H1 (cell line): ENCODE data around the gene HBQ1. TPM values are rescaled to one million over a fixed set of nuclear protein-coding genes. Genes with fewer than 3 reads are reported as not detected.

Experiments used
- CTCF ChIA-PET: fragments of 300-600 bp; sonication (Branson Sonifier 250); formaldehyde crosslinking; loops from one replicate; lab custom pipeline; 2021; ENCODE audit not compliant: partially characterized antibody; lab: Charles Lee
- POLR2A ChIA-PET: fragments of 300-600 bp; sonication (Branson Sonifier 250); formaldehyde crosslinking; loops from one replicate; lab custom pipeline; 2021; ENCODE audit warnings: inconsistent platforms; ENCODE audit not compliant: partially characterized antibody; lab: Charles Lee
- DNase-seq, 2 experiments: peaks; one replicate each; pipeline versions ENCODE4 v3.0.0 to v3.0.0-alpha.2; 2010 to 2022; ENCODE audit warnings: low spot score in 2 of 2, low read depth in 1 of 2, mixed read lengths in 1 of 2
- FAIRE-seq: peaks from 2 replicates; lab custom pipeline; 2011; peaks lifted over from hg19 to GRCh38; lab: Jason Lieb, UNC
- H2AFZ ChIP-seq: 2 replicates; pipeline ENCODE4 v1.8.1; 2012; ENCODE audit warnings: low read length, inconsistent platforms
- H2AK5ac ChIP-seq: 2 replicates; pipeline ENCODE4 v1.6.1; 2013; ENCODE audit warnings: low read depth, low read length
- H2BK120ac ChIP-seq: replicated peaks from 2 replicates; pipeline ENCODE3; 2013; ENCODE audit warnings: low read depth, low read length, inconsistent platforms
- H2BK12ac ChIP-seq: 2 replicates; pipeline ENCODE4 v1.6.1; 2013; ENCODE audit warnings: low read depth, low read length
- H2BK15ac ChIP-seq: 2 replicates; pipeline ENCODE4 v1.6.1; 2013; ENCODE audit warnings: low read length
- H2BK20ac ChIP-seq: 2 replicates; pipeline ENCODE4 v1.6.1; 2013; ENCODE audit warnings: low read length
- H2BK5ac ChIP-seq: 2 replicates; pipeline ENCODE4 v1.6.1; 2013; ENCODE audit warnings: low read depth, low read length
- H3K14ac ChIP-seq: 2 replicates; pipeline ENCODE4 v1.6.1; 2013; ENCODE audit warnings: inconsistent platforms; ENCODE audit not compliant: insufficient read length
- H3K18ac ChIP-seq: 2 replicates; pipeline ENCODE4 v1.6.1; 2013; ENCODE audit warnings: low read length; ENCODE audit errors: extremely low read depth
- H3K23ac ChIP-seq: 2 replicates; pipeline ENCODE4 v1.6.1; 2013; ENCODE audit warnings: inconsistent platforms; ENCODE audit not compliant: insufficient read length
- H3K23me2 ChIP-seq: 2 replicates; pipeline ENCODE4 v1.6.1; 2013; ENCODE audit warnings: low read depth, low read length
- H3K27ac ChIP-seq: 2 replicates; pipeline ENCODE4 v1.6.1; 2011; ENCODE audit warnings: low read depth, low read length, inconsistent platforms
- H3K27me3 ChIP-seq, 4 experiments: replicated peaks in 1 of 4; 1 replicate in 1 of 4; 2 replicates in 3 of 4; pipeline versions ENCODE4 v1.6.1 to v1.8.1; 2011 to 2013; ENCODE audit warnings: low read length in 3 of 4, mild to moderate bottlenecking in 3 of 4, inconsistent platforms in 2 of 4, mixed read lengths in 2 of 4, moderate library complexity in 1 of 4; ENCODE audit not compliant: control insufficient read depth in 3 of 4, insufficient read depth in 3 of 4; ENCODE audit errors: extremely low read depth in 1 of 4
- H3K36me3 ChIP-seq, 4 experiments: 2 replicates each; pipeline versions ENCODE4 v1.6.1 to v1.8.1; 2011 to 2013; ENCODE audit warnings: mild to moderate bottlenecking in 4 of 4, low read length in 3 of 4, moderate library complexity in 2 of 4, control low read depth in 1 of 4, inconsistent platforms in 1 of 4; ENCODE audit not compliant: insufficient read depth in 4 of 4, control insufficient read depth in 2 of 4
- H3K4ac ChIP-seq: replicated peaks from 2 replicates; pipeline ENCODE3; 2013; ENCODE audit warnings: low read length, low read depth, mixed read lengths, inconsistent platforms; ENCODE audit not compliant: insufficient read length
- H3K4me1 ChIP-seq, 4 experiments: replicated peaks in 1 of 4; 1 replicate in 1 of 4; 2 replicates in 3 of 4; pipeline versions ENCODE4 v1.6.1 to v1.8.1; 2011 to 2013; ENCODE audit warnings: low read length in 3 of 4, inconsistent platforms in 2 of 4, mixed read lengths in 1 of 4; ENCODE audit not compliant: insufficient read depth in 4 of 4, control insufficient read depth in 3 of 4
- H3K4me2 ChIP-seq, 2 experiments: 2 replicates each; pipeline versions ENCODE4 v1.6.1 to v1.8.1; 2011 to 2013; ENCODE audit warnings: low read depth in 2 of 2, low read length in 2 of 2, control low read depth in 1 of 2, inconsistent platforms in 1 of 2, mild to moderate bottlenecking in 1 of 2; ENCODE audit not compliant: insufficient read depth in 1 of 2
- H3K4me3 ChIP-seq, 4 experiments: fragments of 200-600, 300-600 bp in 1 of 4; sonication (generic), shearing (Covaris generic), sonication (Bioruptor Twin) in 1 of 4; 2 replicates each; pipeline versions ENCODE4 v1.5.1 to v1.8.1; 2011 to 2016; ENCODE audit warnings: low read length in 4 of 4, low read depth in 3 of 4, control low read depth in 2 of 4, inconsistent platforms in 2 of 4, mild to moderate bottlenecking in 2 of 4, mixed read lengths in 1 of 4, moderate library complexity in 1 of 4; ENCODE audit not compliant: insufficient read depth in 2 of 4; ENCODE audit errors: extremely low read depth in 1 of 4
- H3K56ac ChIP-seq: replicated peaks from 2 replicates; pipeline ENCODE3; 2013; ENCODE audit warnings: low read depth, mild to moderate bottlenecking, mixed read lengths, low read length, inconsistent platforms; ENCODE audit not compliant: insufficient read length
- H3K79me1 ChIP-seq: 2 replicates; pipeline ENCODE4 v1.6.1; 2013; ENCODE audit warnings: low read depth, low read length, control low read depth
- H3K79me2 ChIP-seq, 2 experiments: 2 replicates each; pipeline versions ENCODE4 v1.6.1 to v1.8.1; 2012 to 2013; ENCODE audit warnings: low read length in 2 of 2, mild to moderate bottlenecking in 2 of 2, inconsistent platforms in 1 of 2; ENCODE audit not compliant: insufficient read depth in 2 of 2, control insufficient read depth in 1 of 2
- H3K9ac ChIP-seq, 4 experiments: replicated peaks in 1 of 4; 1 replicate in 1 of 4; 2 replicates in 3 of 4; pipeline versions ENCODE4 v1.6.1 to v1.8.1; 2011 to 2013; ENCODE audit warnings: low read depth in 3 of 4, low read length in 3 of 4, control low read depth in 2 of 4, mild to moderate bottlenecking in 2 of 4, moderate library complexity in 2 of 4, inconsistent platforms in 1 of 4; ENCODE audit errors: extremely low read depth in 1 of 4
- H3K9me3 ChIP-seq, 2 experiments: 2 replicates each; pipeline versions ENCODE4 v1.6.1 to v1.8.1; 2012 to 2013; ENCODE audit warnings: mild to moderate bottlenecking in 2 of 2, moderate library complexity in 2 of 2, control low read depth in 1 of 2, inconsistent platforms in 1 of 2, low read depth in 1 of 2, low read length in 1 of 2, mixed read lengths in 1 of 2; ENCODE audit not compliant: insufficient read depth in 2 of 2
- H4K20me1 ChIP-seq, 2 experiments: replicated peaks in 1 of 2; 2 replicates each; pipeline versions ENCODE3 to v1.8.1; 2011 to 2013; ENCODE audit warnings: inconsistent platforms in 2 of 2, low read length in 2 of 2, mild to moderate bottlenecking in 1 of 2; ENCODE audit not compliant: insufficient read depth in 2 of 2, control insufficient read depth in 1 of 2
- H4K5ac ChIP-seq: 2 replicates; pipeline ENCODE4 v1.6.1; 2013; ENCODE audit warnings: low read length, low read depth, mixed read lengths, inconsistent platforms; ENCODE audit not compliant: insufficient read length
- H4K8ac ChIP-seq: 2 replicates; pipeline ENCODE4 v1.8.0; 2013; ENCODE audit warnings: mild to moderate bottlenecking, moderate library complexity, low read length, inconsistent platforms; ENCODE audit not compliant: insufficient read depth; ENCODE audit errors: extremely low read depth
- H4K91ac ChIP-seq: replicated peaks from 2 replicates; pipeline ENCODE3; 2013; ENCODE audit warnings: low read length, mixed read lengths, inconsistent platforms; ENCODE audit not compliant: insufficient read length
- BCL11A ChIP-seq, 2 experiments: IDR thresholded peaks; one replicate each; pipeline ENCODE4 v1.6.1; 2011; ENCODE audit warnings: low read depth in 2 of 2, low read length in 2 of 2, mild to moderate bottlenecking in 2 of 2
- BRCA1 ChIP-seq: IDR thresholded peaks from 2 replicates; pipeline ENCODE4 v1.6.1; 2012; ENCODE audit warnings: low read depth, low read length, improper control_type of control experiment
- CBX5 ChIP-seq: fragments of 300-800, 300-1000 bp; sonication (generic); IDR thresholded peaks from 2 replicates; pipeline ENCODE4 v1.7.1; 2016; ENCODE audit warnings: antibody characterized with exemption, low read length, low read depth
- CTBP2 ChIP-seq: IDR thresholded peaks from 2 replicates; pipeline ENCODE4 v1.7.0; 2011; ENCODE audit warnings: borderline replicate concordance, mild to moderate bottlenecking, moderate library complexity, mixed read lengths, low read length; ENCODE audit not compliant: insufficient read depth, insufficient read length
- EZH2 ChIP-seq: fragments of 200-600 bp; sonication (generic); IDR thresholded peaks from 2 replicates; pipeline ENCODE4 v1.7.1; 2012; ENCODE audit warnings: low read depth, mild to moderate bottlenecking, moderate library complexity, low read length, inconsistent platforms; ENCODE audit not compliant: severe bottlenecking
- JUND ChIP-seq: IDR thresholded peaks from 2 replicates; pipeline ENCODE4 v1.6.1; 2011; ENCODE audit warnings: mild to moderate bottlenecking, improper control_type of control experiment, low read length
- POLR2A ChIP-seq, 2 experiments: IDR thresholded peaks; 1 replicate in 1 of 2; 2 replicates in 1 of 2; pipeline ENCODE4 v1.6.1; 2011; ENCODE audit warnings: low read depth in 2 of 2, low read length in 2 of 2, mild to moderate bottlenecking in 2 of 2; ENCODE audit errors: control extremely low read depth in 1 of 2
- POU5F1 ChIP-seq: IDR thresholded peaks from 2 replicates; pipeline ENCODE4 v1.6.1; 2011; ENCODE audit warnings: low read depth, mild to moderate bottlenecking, low read length, moderate library complexity
- SP1 ChIP-seq: IDR thresholded peaks from 2 replicates; pipeline ENCODE4 v1.6.1; 2011; ENCODE audit warnings: low read depth, low read length
- SUZ12 ChIP-seq: fragments of 200-600 bp; sonication (generic); IDR thresholded peaks from 2 replicates; pipeline ENCODE4 v1.6.1; 2012; ENCODE audit warnings: mild to moderate bottlenecking, inconsistent platforms, low read length, moderate library complexity, mixed read lengths
- WGBS, 2 experiments: shearing (Covaris generic) in 1 of 2; methylation state at CpG; one replicate each; pipeline versions ENCODE4 v1.1.6 to v1.1.7; 2013 to 2015; ENCODE audit warnings: low lambda C conversion rate in 2 of 2, mixed read lengths in 2 of 2, inconsistent platforms in 1 of 2, low coverage in 1 of 2, missing lambda C conversion rate in 1 of 2; ENCODE audit not compliant: insufficient replicate concordance in 2 of 2, insufficient coverage in 1 of 2, insufficient read length in 1 of 2; ENCODE audit errors: extremely low coverage in 1 of 2, missing lambda C conversion rate in 1 of 2; 5-methylcytosine and 5-hydroxymethylcytosine counted together
- polyA plus RNA-seq, 7 experiments: library from polyadenylated mRNA; depleted of rRNA in 3 of 7; stranded (reverse) in 5 of 7; unstranded in 2 of 7; fragments of >200 nt in 5 of 7; fragments of 200-250 nt in 2 of 7; gene quantifications; 1 replicate in 5 of 7; 2 replicates in 1 of 7; 4 replicates in 1 of 7; pipeline versions ENCODE4 v1.2.1 to v1.2.3, GENCODE V29; 2011 to 2013; ENCODE audit warnings: missing spikeins in 2 of 7, mixed read lengths in 2 of 7
- total RNA-seq: library from RNA; stranded (reverse); fragmentation: NEBNext Ultra II Directional; extraction: Animal tissue kit (Norgen Biotek cat#: 25700); gene quantifications from 2 replicates; pipeline ENCODE4 v1.2.1, GENCODE V29; 2021

Gene HBQ1
- total and polyA plus RNA-seq, 2 of the 8 experiments (the other 6 are each of a cell fraction or from before 2014, with no cell fraction given): 2.9 to 17.1 TPM

DNA sequence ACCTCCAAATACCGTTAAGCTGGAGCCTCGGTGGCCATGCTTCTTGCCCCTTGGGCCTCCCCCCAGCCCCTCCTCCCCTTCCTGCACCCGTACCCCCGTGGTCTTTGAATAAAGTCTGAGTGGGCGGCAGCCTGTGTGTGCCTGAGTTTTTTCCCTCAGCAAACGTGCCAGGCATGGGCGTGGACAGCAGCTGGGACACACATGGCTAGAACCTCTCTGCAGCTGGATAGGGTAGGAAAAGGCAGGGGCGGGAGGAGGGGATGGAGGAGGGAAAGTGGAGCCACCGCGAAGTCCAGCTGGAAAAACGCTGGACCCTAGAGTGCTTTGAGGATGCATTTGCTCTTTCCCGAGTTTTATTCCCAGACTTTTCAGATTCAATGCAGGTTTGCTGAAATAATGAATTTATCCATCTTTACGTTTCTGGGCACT, 2.9 kb upstream of the HBQ1 start:
- FAIRE-seq (no peak), DNase-seq (no peak)
- Histone ChIP-seq H3K23me2 (peaks cover 9% of the 10 kb centered on the region; the same call in 1 of the 2 replicates), H3K4ac (no peak overlapping the region), H3K9ac (no peak overlapping the region), H3K14ac (no peak overlapping the region), H3K9me3 (no peaks in the 10 kb centered on the region), H2BK15ac (no peak overlapping the region), H3K4me1 (peaks cover 0 to 9% (median 4%) of the 10 kb centered on the region in 4 experiments; a peak in 5 of 7 replicates), H4K91ac (no peak overlapping the region), H3K56ac (no peak overlapping the region), H4K5ac (no peak overlapping the region), H2BK120ac (no peak overlapping the region), H3K23ac (no peak overlapping the region), H3K4me3 (peak overlapping the region in 1 of 4 experiments; percentile 16; a peak in 1 of 8 replicates), H2BK12ac (no peak overlapping the region), H3K79me1 (no peaks in the 10 kb centered on the region), H3K18ac (no peak overlapping the region), H3K36me3 (no peaks in the 10 kb centered on the region), H4K8ac (no peak overlapping the region), H2BK5ac (no peak overlapping the region), H2BK20ac (no peak overlapping the region), H3K27ac (no peak overlapping the region), H3K79me2 (no peaks in the 10 kb centered on the region), H2AK5ac (no peak overlapping the region), H4K20me1 (peaks cover 11 to 20% of the 10 kb centered on the region in 2 experiments), H3K27me3 (peaks cover 54 to 76% (median 69%) of the 10 kb centered on the region in 4 experiments), H3K4me2 (peak overlapping the region in 1 of 2 experiments; percentile 33; a peak in 1 of 4 replicates), H2AFZ (no peak overlapping the region)
- CTCF ChIA-PET: interaction anchor here (0.7 to 2.5 kb wide), 4 partner anchors 10 to 112 kb away, joined by 3 to 14 read pairs (median 5); no protein-coding TSS in a partner anchor
- no peak for TF ChIP-seq SP1
- TF ChIP-seq EZH2: peak; percentile 36
- no peak for TF ChIP-seq BCL11A (IDR thresholded peaks at IDR 0.05; ENCODE audit: low read depth in 2 of 2, low read length in 2 of 2)
- no peak for TF ChIP-seq CTBP2
- TF ChIP-seq SUZ12: peak; percentile 60; the same call in 1 of the 2 replicates
- no peak for TF ChIP-seq CBX5
- no peak for TF ChIP-seq POU5F1
- TF ChIP-seq JUND: no peak
- TF ChIP-seq POLR2A (IDR thresholded peaks at IDR 0.05; ENCODE audit: control extremely low read depth in 1 of 2, low read depth in 2 of 2, low read length in 2 of 2): no peak
- TF ChIP-seq BRCA1: no peak
- 28% methylated on average over 11 of the region's 13 CpGs; no CpG with 5 or more reads in 1 of the 2 experiments for WGBS, 2 experiments
- POLR2A ChIA-PET: interaction anchor here (0.6 to 2.3 kb wide), 3 partner anchors 10 to 20 kb away, joined by 3 to 16 read pairs (median 4); partner anchors contain the start of gene HBM
